ENCODE data around the gene LAD1. TPM values are rescaled to one million over a fixed set of nuclear protein-coding genes. Genes with fewer than 3 reads are reported as not detected.

LAD1 gene
- total RNA-seq, 1 donor: not detected

- no peak overlapping the region for H3K4me3 ChIP-seq (ENCODE audit: low read depth, low read length)
- TF ChIP-seq, protein P1, sequence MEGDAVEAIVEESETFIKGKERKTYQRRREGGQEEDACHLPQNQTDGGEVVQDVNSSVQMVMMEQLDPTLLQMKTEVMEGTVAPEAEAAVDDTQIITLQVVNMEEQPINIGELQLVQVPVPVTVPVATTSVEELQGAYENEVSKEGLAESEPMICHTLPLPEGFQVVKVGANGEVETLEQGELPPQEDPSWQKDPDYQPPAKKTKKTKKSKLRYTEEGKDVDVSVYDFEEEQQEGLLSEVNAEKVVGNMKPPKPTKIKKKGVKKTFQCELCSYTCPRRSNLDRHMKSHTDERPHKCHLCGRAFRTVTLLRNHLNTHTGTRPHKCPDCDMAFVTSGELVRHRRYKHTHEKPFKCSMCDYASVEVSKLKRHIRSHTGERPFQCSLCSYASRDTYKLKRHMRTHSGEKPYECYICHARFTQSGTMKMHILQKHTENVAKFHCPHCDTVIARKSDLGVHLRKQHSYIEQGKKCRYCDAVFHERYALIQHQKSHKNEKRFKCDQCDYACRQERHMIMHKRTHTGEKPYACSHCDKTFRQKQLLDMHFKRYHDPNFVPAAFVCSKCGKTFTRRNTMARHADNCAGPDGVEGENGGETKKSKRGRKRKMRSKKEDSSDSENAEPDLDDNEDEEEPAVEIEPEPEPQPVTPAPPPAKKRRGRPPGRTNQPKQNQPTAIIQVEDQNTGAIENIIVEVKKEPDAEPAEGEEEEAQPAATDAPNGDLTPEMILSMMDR (IDR thresholded peaks at IDR 0.05; ENCODE audit: insufficient read depth, low read length): no peak
- no peak for DNase-seq (ENCODE audit: low read depth)
Observed at GRCh38 chr1:201335174-201335870, 63.8 kb downstream of the LAD1 start.

DNA sequence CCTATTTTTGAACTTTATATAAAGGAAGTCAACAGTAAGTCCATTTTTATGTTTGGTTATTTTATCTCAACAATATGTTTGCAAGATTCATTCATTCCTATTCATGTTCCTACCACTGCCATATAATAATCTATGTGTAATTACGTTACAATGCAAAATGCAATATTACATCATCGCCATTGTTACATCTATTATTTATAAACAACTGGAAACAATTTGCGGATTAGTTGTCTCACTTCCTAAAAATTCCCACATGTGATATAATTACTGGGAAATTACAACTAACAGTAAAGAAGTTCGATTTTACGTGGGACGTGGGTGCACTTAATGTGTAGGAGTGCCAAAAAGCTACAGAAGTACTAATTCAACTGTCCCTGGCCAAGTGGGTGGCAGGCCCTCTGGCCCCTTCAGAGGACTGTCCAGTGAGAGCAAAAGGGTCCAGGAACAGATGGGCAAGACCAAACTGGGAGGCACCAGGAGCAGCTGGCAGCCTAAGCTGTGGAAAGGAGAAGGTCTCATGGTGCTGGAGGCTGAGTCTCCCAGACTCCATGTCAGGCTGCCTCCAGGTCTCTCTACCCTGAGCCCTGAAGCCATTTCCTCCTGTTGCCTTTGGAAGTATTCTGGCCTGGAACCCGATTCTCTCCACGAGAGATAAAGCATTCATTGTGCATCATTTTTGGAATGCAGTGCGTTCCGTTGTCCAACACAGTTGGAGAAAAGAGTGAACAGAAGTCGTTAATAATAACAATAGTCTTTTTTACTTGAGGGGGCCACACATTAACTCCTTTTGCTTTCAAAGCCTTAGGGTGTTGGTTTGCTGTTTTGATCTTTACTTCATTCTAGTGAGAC is 64.6 kb downstream of the LAD1 start:
- no peak overlapping the region for H3K4me3 ChIP-seq (ENCODE audit: low read depth, low read length)
- TF ChIP-seq, protein P1 (IDR thresholded peaks at IDR 0.05; ENCODE audit: insufficient read depth, low read length): no peak
- DNase-seq (ENCODE audit: low read depth): no peak

DNA sequence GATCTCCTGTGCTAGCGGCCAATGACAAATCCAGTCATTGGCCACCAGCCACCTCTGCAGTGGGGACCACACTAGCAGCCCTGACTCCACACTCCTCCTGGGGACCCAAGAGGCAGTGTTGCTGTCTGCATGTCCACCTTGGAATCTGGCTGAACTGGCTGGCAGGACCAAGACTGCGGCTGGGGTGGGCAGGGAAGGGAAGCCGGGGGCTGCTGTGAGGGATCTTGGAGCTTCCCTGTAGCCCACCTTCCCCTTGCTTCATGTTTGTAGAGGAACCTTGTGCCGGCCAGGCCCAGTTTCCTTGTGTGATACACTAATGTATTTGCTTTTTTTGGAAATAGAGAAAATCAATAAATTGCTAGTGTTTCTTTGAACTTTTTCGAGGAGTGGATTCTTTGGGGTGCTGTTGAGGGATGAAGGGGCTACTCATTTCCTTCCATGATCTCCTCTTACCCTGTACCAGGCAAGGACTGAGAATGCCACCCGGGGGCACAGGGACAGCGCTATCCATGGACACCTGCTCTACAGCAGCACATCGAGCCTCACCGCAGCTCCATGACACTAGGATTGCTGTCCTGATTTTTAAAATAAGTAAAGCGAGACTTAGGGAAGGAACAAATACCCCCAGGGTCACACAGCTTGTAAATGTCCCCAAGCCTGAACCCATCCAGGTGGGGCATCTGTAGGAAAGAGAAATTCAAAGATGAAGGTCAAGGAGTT is 66.3 kb downstream of the LAD1 start:
- H3K4me3 ChIP-seq (ENCODE audit: low read depth, low read length): no peak overlapping the region
- no peak for DNase-seq (ENCODE audit: low read depth)
- TF ChIP-seq, protein P1 (IDR thresholded peaks at IDR 0.05; ENCODE audit: insufficient read depth, low read length): no peak

GRCh38 chr1:201332021-201332420 is 67.1 kb downstream of the LAD1 start:
- TF ChIP-seq, protein P1 (IDR thresholded peaks at IDR 0.05; ENCODE audit: insufficient read depth, low read length): no peak
- DNase-seq (ENCODE audit: low read depth): no peak

DNA sequence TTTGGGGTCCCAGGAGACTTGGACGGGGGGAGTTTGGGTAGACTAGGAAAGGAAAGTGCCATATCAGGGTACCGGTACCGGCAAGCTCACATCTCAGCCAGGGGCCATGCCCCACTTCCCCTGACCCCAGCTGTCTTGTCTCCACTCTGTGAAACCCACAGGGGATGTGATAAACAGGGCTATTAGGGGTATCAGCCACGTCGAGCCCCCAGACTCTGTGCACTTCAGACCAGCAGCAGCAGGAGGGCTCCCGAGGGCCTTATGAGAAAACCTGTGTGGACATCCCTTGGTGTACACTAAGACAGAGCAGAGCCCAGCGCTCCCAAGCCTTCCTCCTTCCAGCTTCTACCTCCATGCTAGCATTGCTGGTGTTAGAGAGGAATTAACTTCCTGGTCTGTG is 68.0 kb downstream of the LAD1 start:
- no peak overlapping the region for H3K4me3 ChIP-seq (ENCODE audit: low read depth, low read length)
- TF ChIP-seq, protein P1 (IDR thresholded peaks at IDR 0.05; ENCODE audit: insufficient read depth, low read length): no peak
- DNase-seq (ENCODE audit: low read depth): no peak

More at GRCh38 chr1:201332021-201332420, 67.1 kb downstream of the LAD1 start:
- no peak overlapping the region for H3K4me3 ChIP-seq (ENCODE audit: low read depth, low read length)

Other genes with a start within 250 kb of the LAD1 start
- 24.0 and 35.1 TPM in 2 replicates for gene TMEM9, start 244.8 kb downstream of the LAD1 start, total RNA-seq (ENCODE audit: low replicate concordance)
- under 0.01 and 0.74 TPM in 2 replicates for gene IGFN1, start 208.5 kb downstream of the LAD1 start, total RNA-seq (ENCODE audit: low replicate concordance)
- gene PKP1, start 115.8 kb downstream of the LAD1 start, total RNA-seq (ENCODE audit: low replicate concordance): under 0.01 and 0.08 TPM in 2 replicates
- gene TNNT2, start 21.6 kb downstream of the LAD1 start, total RNA-seq (ENCODE audit: low replicate concordance): 0.09 TPM in 1 of 2 replicates, not detected in the other
- gene TNNI1, start 22.4 kb upstream of the LAD1 start, total RNA-seq (ENCODE audit: low replicate concordance): 0.27 TPM in 1 of 2 replicates, not detected in the other
- 68.6 and 164 TPM in 2 replicates for gene PHLDA3, start 69.9 kb upstream of the LAD1 start, total RNA-seq (ENCODE audit: low replicate concordance)
- 86.9 and 120 TPM in 2 replicates for gene CSRP1, start 107.8 kb upstream of the LAD1 start, total RNA-seq (ENCODE audit: low replicate concordance)
- 29.8 and 136 TPM in 2 replicates for gene NAV1, start 139.8 kb upstream of the LAD1 start, total RNA-seq (ENCODE audit: low replicate concordance)

Data from fibroblast of the aortic adventitia (primary cell).